ENCODE data around the gene LAMC2. TPM values are rescaled to one million over a fixed set of nuclear protein-coding genes. Genes with fewer than 3 reads are reported as not detected.

The LAMC2 gene
- total and polyA plus RNA-seq, 2 of the 8 experiments (the other 6 are each of a cell fraction or from before 2014, with no cell fraction given) = 4.6 to 12.9 TPM

DNA sequence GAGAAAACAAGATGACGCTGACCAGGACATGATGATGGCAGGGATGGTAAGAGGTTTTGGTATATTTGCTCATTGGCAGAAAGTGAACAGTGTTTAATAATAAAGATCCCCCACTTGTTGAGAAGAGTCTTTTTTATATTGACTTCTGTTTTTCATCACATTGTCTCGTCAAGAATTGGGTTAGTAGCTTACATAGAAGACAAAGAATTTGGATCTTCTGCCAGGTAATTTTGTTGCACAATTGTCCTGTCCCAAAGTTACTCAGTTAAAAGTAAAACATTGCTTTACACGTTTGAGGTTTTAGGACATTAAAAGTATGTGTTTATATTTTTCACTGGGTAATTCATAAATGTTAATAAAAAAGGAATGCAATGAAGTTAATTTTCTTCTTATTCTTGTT is 48.3 kb upstream of the LAMC2 start (continued):
- TF ChIP-seq CEBPB (IDR thresholded peaks at IDR 0.05; ENCODE audit: low read depth, low read length) (no peak), NRF1 (IDR thresholded peaks at IDR 0.05; ENCODE audit: low read depth, low read length) (no peak), GABPA (IDR thresholded peaks at IDR 0.05; ENCODE audit: borderline replicate concordance, insufficient read depth, low read length) (no peak)
